GM18868 (cell line): ENCODE results near the gene MRTO4.

ENCODE experiments used
- ATAC-seq: cut with Tn5 transposase; IDR thresholded peaks from one replicate; pipeline ENCODE4 v1.9.1; 2021; ENCODE audit warnings: mild to moderate bottlenecking, moderate library complexity; ENCODE audit not compliant: unreplicated experiment

Gene MRTO4

GRCh38 chr1:19308509-19308907 lies 56.9 kb downstream of the MRTO4 start:
- ATAC-seq: no peak

GRCh38 chr1:19309123-19309813 lies 57.7 kb downstream of the MRTO4 start:
- ATAC-seq: no peak
